ENCODE data around the gene NBPF3.
"Not testable (repeated sequence)": the region's sequence is repeated elsewhere in the genome, so short reads cannot be mapped to it uniquely, and the experiment has no call there.

Gene NBPF3

DNA sequence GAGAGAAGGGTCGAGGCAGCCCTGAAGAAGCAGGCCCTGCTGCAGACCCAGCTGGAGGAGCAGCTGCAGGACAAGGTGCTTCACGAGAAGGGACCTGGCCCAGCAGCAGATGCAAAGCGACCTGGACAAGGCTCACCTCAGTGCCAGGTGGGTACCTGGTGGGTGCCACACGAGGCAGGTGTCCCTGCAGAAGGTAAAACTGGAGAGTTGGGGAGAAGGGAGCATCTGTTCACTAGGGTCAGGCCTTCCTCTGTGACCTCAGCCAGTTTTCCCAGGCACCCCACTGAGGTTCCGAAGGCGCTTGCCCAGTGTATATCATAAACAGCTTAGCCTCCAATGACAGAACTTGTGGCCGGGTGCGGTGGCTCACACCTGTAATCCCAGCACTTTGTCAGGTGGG lies 5.5 kb upstream of the NBPF3 start:
- Histone ChIP-seq H3K9me3 (no peaks in the 10 kb centered on the region), H3K36me3 (no peaks in the 10 kb centered on the region)
- TF ChIP-seq, protein P1, sequence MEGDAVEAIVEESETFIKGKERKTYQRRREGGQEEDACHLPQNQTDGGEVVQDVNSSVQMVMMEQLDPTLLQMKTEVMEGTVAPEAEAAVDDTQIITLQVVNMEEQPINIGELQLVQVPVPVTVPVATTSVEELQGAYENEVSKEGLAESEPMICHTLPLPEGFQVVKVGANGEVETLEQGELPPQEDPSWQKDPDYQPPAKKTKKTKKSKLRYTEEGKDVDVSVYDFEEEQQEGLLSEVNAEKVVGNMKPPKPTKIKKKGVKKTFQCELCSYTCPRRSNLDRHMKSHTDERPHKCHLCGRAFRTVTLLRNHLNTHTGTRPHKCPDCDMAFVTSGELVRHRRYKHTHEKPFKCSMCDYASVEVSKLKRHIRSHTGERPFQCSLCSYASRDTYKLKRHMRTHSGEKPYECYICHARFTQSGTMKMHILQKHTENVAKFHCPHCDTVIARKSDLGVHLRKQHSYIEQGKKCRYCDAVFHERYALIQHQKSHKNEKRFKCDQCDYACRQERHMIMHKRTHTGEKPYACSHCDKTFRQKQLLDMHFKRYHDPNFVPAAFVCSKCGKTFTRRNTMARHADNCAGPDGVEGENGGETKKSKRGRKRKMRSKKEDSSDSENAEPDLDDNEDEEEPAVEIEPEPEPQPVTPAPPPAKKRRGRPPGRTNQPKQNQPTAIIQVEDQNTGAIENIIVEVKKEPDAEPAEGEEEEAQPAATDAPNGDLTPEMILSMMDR (IDR thresholded peaks at IDR 0.05), result no peak

DNA sequence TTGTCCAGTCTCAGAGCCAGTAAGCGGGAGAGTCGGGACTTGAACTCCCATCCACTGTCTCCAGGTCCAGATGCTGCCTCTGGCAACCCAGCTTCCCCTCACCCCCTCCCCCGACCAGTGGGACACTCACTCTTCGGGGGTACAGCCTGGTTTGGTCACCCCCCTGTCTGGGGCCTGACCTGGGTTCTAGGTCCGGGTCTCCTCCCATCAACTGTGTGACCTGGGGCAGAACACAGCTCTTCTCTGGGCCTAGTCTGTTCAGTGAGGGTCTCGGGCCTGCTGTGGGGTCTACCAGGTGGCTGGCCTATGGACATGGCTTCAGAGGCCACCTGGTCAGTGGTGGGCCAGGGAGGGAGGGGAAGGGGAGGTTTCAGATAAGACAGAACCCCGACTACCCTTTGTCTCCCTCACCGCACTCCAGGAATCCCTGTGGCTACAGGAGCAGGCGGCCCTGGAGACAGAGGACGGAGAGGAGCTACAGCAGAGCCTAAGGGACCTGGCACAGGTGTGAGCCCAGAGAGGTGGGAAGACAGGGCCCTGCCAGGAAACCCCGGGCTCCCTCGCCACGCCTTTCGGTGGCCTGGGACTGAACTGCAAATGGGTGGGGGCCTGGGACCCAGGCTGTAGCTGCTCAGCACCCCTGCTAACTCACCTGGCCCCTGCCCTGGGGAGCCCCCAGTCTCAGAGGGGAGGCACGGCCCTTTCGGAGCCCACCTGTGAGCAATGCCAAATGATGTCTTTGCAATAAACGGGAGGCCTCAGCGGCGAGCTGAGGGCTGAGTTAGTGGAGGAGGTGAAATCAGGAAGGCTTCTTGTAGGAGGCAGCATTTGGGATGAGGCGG lies 4.1 kb upstream of the NBPF3 start:
- Histone ChIP-seq H3K27me3 (peaks cover 64% of the 10 kb centered on the region), H3K27ac (no peak overlapping the region), H3K4me1 (ENCODE audit: control insufficient read depth in 1 of 2, insufficient read depth in 1 of 2, low read depth in 1 of 2, low read length in 1 of 2) (peaks cover 4 to 15% of the 10 kb centered on the region in 2 experiments), H3K4me3 (ENCODE audit: low read depth in 1 of 2, low read length in 1 of 2) (no peak overlapping the region), H3K9me3 (no peaks in the 10 kb centered on the region), H3K36me3 (no peaks in the 10 kb centered on the region)
- TF ChIP-seq, protein P1 (IDR thresholded peaks at IDR 0.05), result no peak

More for the DNA sequence above, 5.5 kb upstream of the NBPF3 start:
- Histone ChIP-seq H3K27ac (no peak overlapping the region), H3K27me3 (peaks cover 50% of the 10 kb centered on the region), H3K4me3 (ENCODE audit: low read depth in 1 of 2, low read length in 1 of 2) (no peak overlapping the region), H3K4me1 (ENCODE audit: control insufficient read depth in 1 of 2, insufficient read depth in 1 of 2, low read depth in 1 of 2, low read length in 1 of 2) (peaks cover 0 to under 1% of the 10 kb centered on the region in 2 experiments)

DNA sequence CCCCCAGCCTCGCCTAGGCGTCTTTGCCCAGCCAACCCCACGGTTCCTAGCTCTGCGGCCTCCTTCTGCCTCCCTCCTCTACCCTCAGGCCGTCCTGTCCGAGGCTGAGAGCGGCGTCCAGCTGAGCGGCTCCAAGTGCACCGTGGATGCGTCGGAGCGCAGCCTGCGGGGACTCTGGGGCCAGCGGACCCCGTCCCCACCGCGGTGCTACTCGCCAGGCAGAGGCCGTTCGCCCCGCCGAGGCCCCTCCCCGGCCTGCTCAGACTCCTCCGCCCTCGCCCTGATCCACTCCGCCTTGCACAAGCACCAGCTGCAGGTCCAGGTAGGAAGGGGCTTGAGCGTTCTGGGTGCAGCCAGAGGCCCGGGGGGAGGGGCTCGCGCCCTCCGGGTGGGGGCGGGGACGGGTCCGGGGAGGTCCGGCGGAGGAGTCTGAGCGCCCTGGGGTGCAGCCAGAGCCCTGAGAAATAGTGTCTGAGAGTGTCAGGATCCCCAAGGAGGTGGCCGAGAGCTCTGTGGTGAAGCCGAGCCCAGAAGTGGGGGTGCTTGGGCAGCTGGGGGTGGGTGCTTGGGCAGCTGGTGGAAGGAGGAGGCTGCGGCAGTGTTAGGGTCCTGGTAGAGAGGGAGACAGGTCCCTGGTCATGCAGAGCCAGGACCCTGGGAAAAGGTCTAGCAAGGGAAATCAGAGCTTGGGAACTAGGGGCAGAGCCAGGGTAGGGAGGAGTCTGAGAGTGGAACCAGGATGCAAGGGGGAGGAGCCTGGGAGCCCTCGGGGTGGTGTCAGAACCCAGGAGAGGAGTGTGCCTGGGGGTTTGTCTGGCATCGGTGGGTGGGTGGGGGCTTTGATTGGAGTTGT lies 3.2 kb upstream of the NBPF3 start:
- Histone ChIP-seq H3K9me3 (no peaks in the 10 kb centered on the region), H3K4me3 (ENCODE audit: low read depth in 1 of 2, low read length in 1 of 2) (no peak overlapping the region), H3K27me3 (peaks cover 70% of the 10 kb centered on the region), H3K36me3 (no peaks in the 10 kb centered on the region), H3K27ac (no peak overlapping the region), H3K4me1 (ENCODE audit: control insufficient read depth in 1 of 2, insufficient read depth in 1 of 2, low read depth in 1 of 2, low read length in 1 of 2) (peaks cover 6 to 15% of the 10 kb centered on the region in 2 experiments)
- TF ChIP-seq, protein P1 (IDR thresholded peaks at IDR 0.05), result no peak

DNA sequence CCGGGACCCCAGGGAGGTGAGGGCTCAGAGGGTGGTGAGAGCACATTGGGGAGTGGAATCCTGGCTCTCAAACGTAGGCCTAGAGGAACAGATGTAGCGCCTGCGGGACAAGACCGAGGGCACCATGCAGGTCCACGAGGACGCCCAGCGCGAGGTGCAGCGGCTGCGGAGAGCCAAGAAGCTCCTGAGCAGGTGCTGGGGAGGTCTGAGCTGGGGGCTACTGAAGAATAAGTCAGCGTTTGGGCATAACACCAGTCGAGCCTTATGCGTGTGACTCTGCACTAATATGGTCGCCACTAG lies 2.6 kb upstream of the NBPF3 start:
- H3K27me3 ChIP-seq, result peaks cover 70% of the 10 kb centered on the region
- no peak overlapping the region for H3K4me3 ChIP-seq (ENCODE audit: low read depth in 1 of 2, low read length in 1 of 2)
- H3K27ac ChIP-seq, result no peak overlapping the region
- TF ChIP-seq, protein P1 (IDR thresholded peaks at IDR 0.05), result no peak
- no peaks in the 10 kb centered on the region for H3K9me3 ChIP-seq
- H3K4me1 ChIP-seq (ENCODE audit: control insufficient read depth in 1 of 2, insufficient read depth in 1 of 2, low read depth in 1 of 2, low read length in 1 of 2), result peaks cover 6 to 15% of the 10 kb centered on the region in 2 experiments
- no peaks in the 10 kb centered on the region for H3K36me3 ChIP-seq

DNA sequence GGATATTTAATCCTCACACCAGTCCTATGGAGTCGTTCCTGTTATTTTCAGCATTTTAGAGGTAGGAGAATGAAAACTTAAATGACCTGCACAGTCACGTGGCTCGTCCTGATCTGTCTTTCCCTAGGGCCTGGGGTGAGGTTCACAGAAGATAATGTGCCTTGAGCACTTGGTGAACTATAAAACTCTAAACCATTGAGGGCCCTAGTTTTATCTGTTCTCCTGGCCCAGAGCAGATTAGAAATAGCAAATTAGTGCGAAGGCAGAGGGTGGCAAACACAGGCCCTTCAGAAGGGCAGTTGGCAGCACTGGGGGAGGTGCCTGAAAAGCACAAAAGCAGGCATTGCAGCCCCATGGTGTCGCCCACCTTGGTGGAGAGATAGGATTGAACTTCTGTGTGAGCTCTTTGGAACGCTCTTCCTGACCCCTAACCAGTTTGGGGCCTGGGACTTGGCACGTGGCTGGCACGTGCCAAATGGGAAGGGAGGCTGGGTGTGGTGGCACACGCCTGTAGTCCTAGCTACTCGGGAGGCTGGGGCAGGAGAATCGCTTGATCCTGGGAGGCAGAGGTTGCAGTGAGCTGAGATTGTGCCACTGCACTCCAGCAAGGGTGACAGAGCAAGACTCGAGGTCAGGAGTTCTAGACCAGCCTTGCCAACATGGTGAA lies 1.2 kb upstream of the NBPF3 start:
- Histone ChIP-seq H3K27me3 (peaks cover 62% of the 10 kb centered on the region), H3K4me1 (ENCODE audit: control insufficient read depth in 1 of 2, insufficient read depth in 1 of 2, low read depth in 1 of 2, low read length in 1 of 2) (peaks cover 6 to 15% of the 10 kb centered on the region in 2 experiments)
- not testable (repeated sequence) for H3K27ac ChIP-seq; H3K36me3 ChIP-seq; H3K9me3 ChIP-seq; H3K4me3 ChIP-seq (ENCODE audit: low read depth in 1 of 2, low read length in 1 of 2)

Measured in neutrophil (primary cell).